Esophagus squamous epithelium (tissue), 4 donors: Measurements from ENCODE around the gene SLC25A11.

Experiments used
- POLR2A ChIP-seq, 4 donors: fragments of 450-650 bp; IDR thresholded peaks; one replicate each; pipeline ENCODE4 v1.6.1; 2017; ENCODE audit warnings: antibody characterized with exemption in 4 of 4, mild to moderate bottlenecking in 4 of 4, moderate library complexity in 3 of 4
- TF ChIP-seq, protein P1 (sequence below), 6 experiments: fragments of 450-650 bp in 4 of 6; fragments of 200-600 bp in 2 of 6; sonication (generic) in 2 of 6; IDR thresholded peaks; one replicate each; pipeline ENCODE4 v1.5.1; 2016 to 2019; ENCODE audit warnings: antibody characterized with exemption in 6 of 6, mild to moderate bottlenecking in 4 of 6, moderate library complexity in 4 of 6

DNA sequence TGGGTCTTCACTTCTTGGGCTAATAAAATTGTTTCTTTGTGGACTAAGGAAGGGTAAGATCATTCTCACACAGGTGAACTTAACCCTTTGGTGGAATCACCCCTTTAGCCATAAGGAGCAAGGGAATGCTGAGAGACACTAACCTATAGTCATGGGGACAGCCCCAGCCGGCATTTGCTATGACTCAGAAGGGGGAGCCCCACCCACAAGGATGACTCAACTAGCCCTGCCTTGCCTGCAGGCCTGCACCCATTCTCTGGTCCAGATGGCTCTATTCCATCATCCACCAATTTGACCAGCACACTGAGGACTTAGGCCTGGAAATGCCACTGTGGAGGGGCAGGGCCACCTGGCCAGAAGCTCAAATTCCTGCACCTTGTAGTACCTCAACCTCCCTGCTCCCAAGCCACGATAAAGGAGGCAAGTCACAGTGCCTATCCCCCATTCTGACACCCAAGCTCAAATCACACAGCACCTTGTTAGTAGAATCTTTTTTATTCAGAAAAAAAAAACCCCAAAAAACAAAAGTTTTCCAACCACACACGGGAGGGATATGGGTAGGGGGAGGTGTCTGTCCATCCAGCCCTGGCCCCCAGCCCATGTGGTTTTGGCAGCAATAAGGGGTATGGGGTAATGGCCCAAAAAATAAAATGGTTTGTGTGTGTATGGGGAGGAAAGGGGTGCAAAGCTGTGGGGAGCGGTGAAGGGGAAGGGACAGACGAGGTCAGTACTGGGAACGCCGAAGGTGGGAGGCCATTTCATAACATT, 5.5 kb upstream of the SLC25A11 start:
- TF ChIP-seq, protein P1, sequence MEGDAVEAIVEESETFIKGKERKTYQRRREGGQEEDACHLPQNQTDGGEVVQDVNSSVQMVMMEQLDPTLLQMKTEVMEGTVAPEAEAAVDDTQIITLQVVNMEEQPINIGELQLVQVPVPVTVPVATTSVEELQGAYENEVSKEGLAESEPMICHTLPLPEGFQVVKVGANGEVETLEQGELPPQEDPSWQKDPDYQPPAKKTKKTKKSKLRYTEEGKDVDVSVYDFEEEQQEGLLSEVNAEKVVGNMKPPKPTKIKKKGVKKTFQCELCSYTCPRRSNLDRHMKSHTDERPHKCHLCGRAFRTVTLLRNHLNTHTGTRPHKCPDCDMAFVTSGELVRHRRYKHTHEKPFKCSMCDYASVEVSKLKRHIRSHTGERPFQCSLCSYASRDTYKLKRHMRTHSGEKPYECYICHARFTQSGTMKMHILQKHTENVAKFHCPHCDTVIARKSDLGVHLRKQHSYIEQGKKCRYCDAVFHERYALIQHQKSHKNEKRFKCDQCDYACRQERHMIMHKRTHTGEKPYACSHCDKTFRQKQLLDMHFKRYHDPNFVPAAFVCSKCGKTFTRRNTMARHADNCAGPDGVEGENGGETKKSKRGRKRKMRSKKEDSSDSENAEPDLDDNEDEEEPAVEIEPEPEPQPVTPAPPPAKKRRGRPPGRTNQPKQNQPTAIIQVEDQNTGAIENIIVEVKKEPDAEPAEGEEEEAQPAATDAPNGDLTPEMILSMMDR (IDR thresholded peaks at IDR 0.05): no peak
- no peak for TF ChIP-seq POLR2A (IDR thresholded peaks at IDR 0.05)
